Neural crest cell (in vitro differentiated cells): ENCODE results near the gene WDR76. TPM values are rescaled to one million over a fixed set of nuclear protein-coding genes. Genes with fewer than 3 reads are reported as not detected.

ENCODE experiments used
- DNase-seq: peaks from one replicate; pipeline ENCODE4 v3.0.0; 2021; ENCODE audit warnings: low read depth, mixed read lengths, low spot score
- H3K27ac Mint-ChIP-seq: one replicate; pipeline ENCODE4 v1.8.0; 2021; ENCODE audit warnings: mild to moderate bottlenecking, mixed read lengths; ENCODE audit not compliant: unreplicated experiment
- H3K27me3 Mint-ChIP-seq: 2 replicates; pipeline ENCODE4 v1.8.0; 2021; ENCODE audit warnings: low read depth, mild to moderate bottlenecking, mixed read lengths
- H3K36me3 Mint-ChIP-seq: 2 replicates; pipeline ENCODE4 v1.8.0; 2021; ENCODE audit warnings: low read depth, mild to moderate bottlenecking, mixed read lengths
- H3K4me1 Mint-ChIP-seq: 2 replicates; pipeline ENCODE4 v1.8.0; 2021; ENCODE audit warnings: mixed read lengths
- H3K4me3 Mint-ChIP-seq: one replicate; pipeline ENCODE4 v1.8.0; 2021; ENCODE audit warnings: mild to moderate bottlenecking, mixed read lengths
- H3K9me3 Mint-ChIP-seq: 2 replicates; pipeline ENCODE4 v1.8.0; 2021; ENCODE audit warnings: mixed read lengths
- CTCF ChIP-seq: fragments of 200-600 bp; sonication (generic); conservative IDR thresholded peaks from 2 replicates; pipeline ENCODE4 v1.5.0; 2021; ENCODE audit warnings: antibody characterized with exemption, mild to moderate bottlenecking
- total RNA-seq: library from RNA; stranded (reverse); gene quantifications from 2 replicates; pipeline ENCODE4 v1.2.1, GENCODE V29; 2021

Gene WDR76
- total RNA-seq, 1 donor from 2014 or later = 41.3 TPM

DNA sequence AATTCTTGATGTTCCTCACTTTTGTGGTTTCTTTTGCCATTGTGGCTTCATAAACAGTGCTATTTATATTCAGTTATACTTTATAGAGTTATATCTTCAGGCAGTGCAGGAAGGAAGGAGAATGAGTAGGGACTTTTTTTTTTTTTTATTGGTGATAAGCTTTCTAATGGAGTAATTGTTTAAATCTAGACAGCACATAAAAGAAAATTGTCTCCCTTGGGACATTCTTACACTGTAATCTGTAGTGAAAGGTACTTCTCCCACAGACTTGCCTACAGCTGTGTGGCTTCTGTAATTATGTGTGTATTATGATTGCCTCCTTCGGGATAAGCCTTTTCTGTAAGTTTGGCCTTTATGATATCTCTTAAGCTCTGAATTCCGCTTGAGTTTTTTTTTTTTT is 41.6 kb downstream of the WDR76 start:
- H3K4me1 Mint-ChIP-seq = no peaks in the 10 kb centered on the region
- no peaks in the 10 kb centered on the region for H3K27me3 Mint-ChIP-seq
- no peak for TF ChIP-seq CTCF
- no peaks in the 10 kb centered on the region for H3K36me3 Mint-ChIP-seq
- DNase-seq = no peak
- H3K27ac Mint-ChIP-seq = no peak overlapping the region
- no peak overlapping the region for H3K4me3 Mint-ChIP-seq
- no peaks in the 10 kb centered on the region for H3K9me3 Mint-ChIP-seq

- H3K27me3 Mint-ChIP-seq = no peaks in the 10 kb centered on the region
- H3K9me3 Mint-ChIP-seq = no peaks in the 10 kb centered on the region
- H3K4me1 Mint-ChIP-seq = no peaks in the 10 kb centered on the region
Measured at GRCh38 chr15:43871835-43872234, 45.0 kb downstream of the WDR76 start.

GRCh38 chr15:43872416-43873020 is 45.7 kb downstream of the WDR76 start:
- peak; percentile 50 for DNase-seq
- Mint-ChIP-seq H3K27ac (no peak overlapping the region), H3K27me3 (no peaks in the 10 kb centered on the region), H3K9me3 (no peaks in the 10 kb centered on the region), H3K4me3 (no peak overlapping the region), H3K36me3 (peaks cover 7% of the 10 kb centered on the region), H3K4me1 (no peaks in the 10 kb centered on the region)
- TF ChIP-seq CTCF = peak; percentile 72

More at GRCh38 chr15:43871835-43872234, 45.0 kb downstream of the WDR76 start:
- H3K36me3 Mint-ChIP-seq = peaks cover 5% of the 10 kb centered on the region
- no peak overlapping the region for H3K27ac Mint-ChIP-seq
- no peak overlapping the region for H3K4me3 Mint-ChIP-seq
- no peak for DNase-seq
- TF ChIP-seq CTCF = no peak

- Mint-ChIP-seq H3K4me3 (no peak overlapping the region), H3K27ac (no peak overlapping the region), H3K9me3 (no peaks in the 10 kb centered on the region), H3K27me3 (no peaks in the 10 kb centered on the region), H3K4me1 (no peaks in the 10 kb centered on the region), H3K36me3 (peaks cover 7% of the 10 kb centered on the region)
- DNase-seq = no peak
- TF ChIP-seq CTCF = no peak
Measured at GRCh38 chr15:43873651-43874050, 46.8 kb downstream of the WDR76 start.

DNA sequence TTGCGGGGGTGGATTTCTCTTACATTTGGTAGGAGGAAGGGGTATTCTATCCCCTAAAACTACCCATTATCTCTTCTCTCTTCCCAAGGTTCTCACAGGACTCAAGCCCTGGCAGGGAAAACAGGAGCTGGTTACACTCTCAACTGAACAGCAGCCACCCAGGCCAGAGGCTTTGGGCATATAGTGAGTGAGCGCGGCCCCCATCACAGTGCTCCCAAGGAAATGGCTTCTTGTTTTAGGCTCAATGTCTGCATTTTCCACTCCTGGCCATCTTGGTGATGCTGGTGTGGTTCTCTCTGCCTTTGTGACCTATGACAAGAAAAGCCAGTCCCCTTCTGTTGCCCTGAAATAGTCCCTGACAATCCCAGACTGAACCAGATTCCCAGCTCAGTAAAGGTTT is 50.1 kb downstream of the WDR76 start:
- no peak overlapping the region for H3K27ac Mint-ChIP-seq
- H3K4me1 Mint-ChIP-seq = no peaks in the 10 kb centered on the region

More for the DNA sequence above, 50.1 kb downstream of the WDR76 start:
- DNase-seq = no peak
- Mint-ChIP-seq H3K36me3 (peaks cover 10% of the 10 kb centered on the region), H3K9me3 (no peaks in the 10 kb centered on the region), H3K27me3 (no peaks in the 10 kb centered on the region), H3K4me3 (no peak overlapping the region)
- TF ChIP-seq CTCF = no peak
